ENCODE data around the gene NRTN.
"Not testable (repeated sequence)": the region's sequence is repeated elsewhere in the genome, so short reads cannot be mapped to it uniquely, and the experiment has no call there.

Gene NRTN

DNA sequence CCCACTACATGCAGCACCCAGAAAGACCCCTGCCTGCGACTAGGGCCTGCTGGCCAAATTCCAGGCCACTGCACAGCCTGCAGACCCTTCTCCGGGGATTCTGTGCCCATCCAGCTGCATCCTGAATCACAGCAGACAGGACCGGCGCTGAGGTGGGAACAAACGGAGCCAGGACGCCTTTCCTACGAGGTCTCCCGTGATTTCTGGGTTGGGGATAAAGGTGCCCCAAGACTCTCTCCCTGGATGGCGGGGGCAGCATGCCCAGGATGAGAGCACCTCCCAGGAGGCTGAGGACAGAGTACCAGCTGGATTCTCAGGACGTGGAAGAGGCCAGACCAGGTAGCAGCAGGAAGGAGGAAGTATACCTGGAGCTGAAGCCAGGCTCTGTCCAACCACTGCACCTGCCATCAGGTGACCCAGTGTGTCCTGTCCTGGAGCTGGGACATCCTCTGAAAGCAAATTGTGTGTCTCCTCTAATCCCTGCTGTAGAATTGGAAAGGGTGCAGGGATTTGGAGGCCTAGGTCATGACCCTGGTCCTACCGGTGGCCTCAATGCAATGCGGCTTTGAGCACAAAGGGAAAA, 68.8 kb downstream of the NRTN start:
- TF ChIP-seq CTCF (IDR thresholded peaks at IDR 0.05) (no peak), ZFX (IDR thresholded peaks at IDR 0.05; ENCODE audit: borderline replicate concordance) (no peak)

GRCh38 chr19:5874496-5874895, 69.6 kb downstream of the NRTN start:
- H3K27ac ChIP-seq, result not testable (repeated sequence)

More for the DNA sequence above, 68.8 kb downstream of the NRTN start:
- H3K27ac ChIP-seq, result no peak overlapping the region

DNA sequence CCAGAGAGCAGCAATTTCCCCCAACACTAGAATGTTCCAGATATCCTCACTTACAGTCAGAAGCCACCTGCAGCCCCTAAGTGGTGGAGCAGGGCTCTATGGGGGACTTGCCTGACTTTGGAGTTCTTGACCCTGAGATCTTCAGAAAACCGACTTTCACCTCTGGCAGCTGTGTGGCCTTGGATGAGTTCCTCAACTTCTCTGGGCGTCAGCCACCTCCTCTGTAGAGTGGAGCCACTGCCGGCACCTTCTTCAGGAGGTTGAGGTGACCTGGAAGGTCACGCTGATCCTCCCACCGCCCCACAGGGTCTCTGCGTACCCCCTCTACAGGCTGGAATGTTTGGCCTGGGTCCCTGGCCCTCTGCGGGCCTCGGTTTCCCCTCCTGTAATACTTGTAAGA, 72.6 kb downstream of the NRTN start:
- no peak overlapping the region for H3K27ac ChIP-seq
- TF ChIP-seq CTCF (IDR thresholded peaks at IDR 0.05) (no peak), ZFX (IDR thresholded peaks at IDR 0.05; ENCODE audit: borderline replicate concordance) (no peak)

DNA sequence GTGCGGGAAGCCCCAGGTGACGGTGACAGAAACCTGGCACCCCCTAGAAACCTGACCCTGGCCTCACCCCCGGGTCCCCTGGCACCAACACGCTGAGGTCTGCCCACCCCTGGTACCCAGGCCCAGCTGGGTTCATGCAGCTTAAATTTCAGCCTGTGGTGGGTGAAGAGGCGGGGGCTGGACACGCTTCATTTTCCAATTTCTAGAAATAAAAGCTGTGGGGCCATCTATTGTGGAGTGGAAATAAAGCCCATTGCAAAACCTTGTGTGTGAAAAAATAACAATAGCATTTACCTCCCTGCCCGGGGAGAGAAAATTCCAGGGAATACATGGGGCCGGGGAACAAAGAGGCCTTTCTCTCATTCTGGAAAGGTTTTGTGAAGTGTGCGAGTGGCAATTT, 73.0 kb downstream of the NRTN start:
- TF ChIP-seq CTCF (IDR thresholded peaks at IDR 0.05), result no peak
- no peak for TF ChIP-seq ZFX (IDR thresholded peaks at IDR 0.05; ENCODE audit: borderline replicate concordance)

More for the DNA sequence above, 73.0 kb downstream of the NRTN start:
- H3K27ac ChIP-seq, result no peak overlapping the region

Measured in 22Rv1 (cell line).